H9 (cell line): Measurements from ENCODE around the gene ZNF182. TPM values are rescaled to one million over a fixed set of nuclear protein-coding genes. Genes with fewer than 3 reads are reported as not detected.
"Not testable (repeated sequence)": the region's sequence is repeated elsewhere in the genome, so short reads cannot be mapped to it uniquely, and the experiment has no call there.

ENCODE experiments used
- DNase-seq: peaks from one replicate; pipeline ENCODE4 v3.0.0-alpha.2; 2017
- H2AFZ ChIP-seq: one replicate; pipeline ENCODE4 v1.6.1; 2013; ENCODE audit warnings: mild to moderate bottlenecking, low read length, control low read depth, moderate library complexity
- H2AK5ac ChIP-seq: 2 replicates; pipeline ENCODE4 v1.6.1; 2013; ENCODE audit warnings: low read length, control low read depth, mixed read lengths; ENCODE audit not compliant: insufficient read length
- H2BK120ac ChIP-seq: one replicate; pipeline ENCODE4 v1.6.1; 2013; ENCODE audit warnings: low read depth, mild to moderate bottlenecking, low read length, control low read depth, inconsistent platforms; ENCODE audit not compliant: poor library complexity, severe bottlenecking
- H2BK12ac ChIP-seq: 2 replicates; pipeline ENCODE4 v1.6.1; 2013; ENCODE audit warnings: low read length, control low read depth, mixed read lengths, low read depth; ENCODE audit not compliant: insufficient read length
- H2BK15ac ChIP-seq: 2 replicates; pipeline ENCODE4 v1.6.1; 2013; ENCODE audit warnings: low read depth, low read length, control low read depth
- H2BK20ac ChIP-seq: one replicate; pipeline ENCODE4 v1.6.1; 2013; ENCODE audit warnings: low read depth, mild to moderate bottlenecking, low read length, control low read depth, inconsistent platforms; ENCODE audit not compliant: poor library complexity, severe bottlenecking
- H2BK5ac ChIP-seq: 2 replicates; pipeline ENCODE4 v1.6.1; 2013; ENCODE audit warnings: low read length, control low read depth, mixed read lengths; ENCODE audit not compliant: insufficient read length
- H3K14ac ChIP-seq: 2 replicates; pipeline ENCODE4 v1.6.1; 2013; ENCODE audit warnings: low read length, control low read depth; ENCODE audit not compliant: insufficient read depth
- H3K18ac ChIP-seq: 2 replicates; pipeline ENCODE4 v1.6.1; 2013; ENCODE audit warnings: low read depth, mild to moderate bottlenecking, mixed read lengths, low read length, control low read depth; ENCODE audit not compliant: insufficient read length
- H3K23ac ChIP-seq: 2 replicates; pipeline ENCODE4 v1.6.1; 2013; ENCODE audit warnings: low read length, control low read depth, mixed read lengths, low read depth; ENCODE audit not compliant: insufficient read length
- H3K23me2 ChIP-seq: 2 replicates; pipeline ENCODE4 v1.6.1; 2013; ENCODE audit warnings: low read depth, mild to moderate bottlenecking, mixed read lengths, low read length, control low read depth; ENCODE audit not compliant: insufficient read length, poor library complexity, severe bottlenecking
- H3K27ac ChIP-seq: 2 replicates; pipeline ENCODE4 v1.5.1; 2013; ENCODE audit warnings: low read length, control low read depth, mixed read lengths, low read depth; ENCODE audit not compliant: insufficient read length
- H3K27me3 ChIP-seq: 2 replicates; pipeline ENCODE4 v1.6.1; 2013; ENCODE audit warnings: low read length, control low read depth, inconsistent platforms; ENCODE audit not compliant: insufficient read depth
- H3K4ac ChIP-seq: 2 replicates; pipeline ENCODE4 v1.6.1; 2013; ENCODE audit warnings: low read depth, mild to moderate bottlenecking, control low read depth, inconsistent platforms, low read length, moderate library complexity
- H3K4me1 ChIP-seq: 2 replicates; pipeline ENCODE4 v1.6.1; 2013; ENCODE audit warnings: low read length, control low read depth, inconsistent platforms; ENCODE audit not compliant: insufficient read depth
- H3K4me2 ChIP-seq: 2 replicates; pipeline ENCODE4 v1.6.1; 2013; ENCODE audit warnings: low read length, control low read depth, mixed read lengths; ENCODE audit not compliant: insufficient read length, insufficient read depth
- H3K56ac ChIP-seq: 2 replicates; pipeline ENCODE4 v1.6.1; 2013; ENCODE audit warnings: low read depth, mild to moderate bottlenecking, mixed read lengths, low read length, control low read depth; ENCODE audit not compliant: insufficient read length
- H3K79me1 ChIP-seq: 2 replicates; pipeline ENCODE4 v1.6.1; 2013; ENCODE audit warnings: low read depth, mild to moderate bottlenecking, moderate library complexity, low read length, control low read depth, inconsistent platforms; ENCODE audit not compliant: insufficient read depth, poor library complexity, severe bottlenecking
- H3K79me2 ChIP-seq: 2 replicates; pipeline ENCODE4 v1.6.1; 2013; ENCODE audit warnings: low read length, control low read depth, inconsistent platforms; ENCODE audit not compliant: insufficient read depth
- H3K9ac ChIP-seq: 2 replicates; pipeline ENCODE4 v1.6.1; 2013; ENCODE audit warnings: low read length, control low read depth, mixed read lengths; ENCODE audit not compliant: insufficient read length; ENCODE audit errors: extremely low read depth
- H3K9me3 ChIP-seq: one replicate; pipeline ENCODE4 v1.6.1; 2013; ENCODE audit warnings: low read depth, low read length, inconsistent platforms; ENCODE audit not compliant: control insufficient read depth
- H3T11ph ChIP-seq: one replicate; pipeline ENCODE4 v1.6.1; 2013; ENCODE audit warnings: mild to moderate bottlenecking, low read length, control low read depth, inconsistent platforms
- H4K20me1 ChIP-seq: one replicate; pipeline ENCODE4 v1.6.1; 2013; ENCODE audit not compliant: control insufficient read depth, insufficient read length, insufficient read depth
- H4K5ac ChIP-seq: 2 replicates; pipeline ENCODE4 v1.6.1; 2013; ENCODE audit warnings: low read depth, mild to moderate bottlenecking, mixed read lengths, low read length, control low read depth; ENCODE audit not compliant: insufficient read length
- H4K8ac ChIP-seq: replicated peaks from 2 replicates; pipeline ENCODE4 v1.6.1; 2013; ENCODE audit warnings: low read length, control low read depth, mixed read lengths, low read depth; ENCODE audit not compliant: insufficient read length
- H4K91ac ChIP-seq: 2 replicates; pipeline ENCODE4 v1.6.1; 2013; ENCODE audit warnings: low read depth, mild to moderate bottlenecking, moderate library complexity, mixed read lengths, low read length, control low read depth; ENCODE audit not compliant: insufficient read length
- H3K27ac Mint-ChIP-seq, 3 experiments: 2 replicates in 2 of 3; 3 replicates in 1 of 3; pipeline ENCODE4 v1.8.0; 2020 to 2021; ENCODE audit warnings: mixed read lengths in 3 of 3, mild to moderate bottlenecking in 1 of 3, moderate library complexity in 1 of 3
- H3K27me3 Mint-ChIP-seq: 2 replicates; pipeline ENCODE4 v1.8.0; 2021; ENCODE audit warnings: low read depth, mild to moderate bottlenecking, moderate library complexity, mixed read lengths
- H3K36me3 Mint-ChIP-seq, 3 experiments: 2 replicates in 2 of 3; 3 replicates in 1 of 3; pipeline ENCODE4 v1.8.0; 2020 to 2021; ENCODE audit warnings: low read depth in 3 of 3, mixed read lengths in 3 of 3; ENCODE audit not compliant: insufficient read depth in 1 of 3
- H3K4me1 Mint-ChIP-seq, 2 experiments: 2 replicates each; pipeline ENCODE4 v1.8.0; 2020; ENCODE audit warnings: mixed read lengths in 2 of 2
- H3K4me3 Mint-ChIP-seq, 2 experiments: 2 replicates in 1 of 2; 3 replicates in 1 of 2; pipeline ENCODE4 v1.8.0; 2020 to 2021; ENCODE audit warnings: mild to moderate bottlenecking in 2 of 2, mixed read lengths in 2 of 2, moderate library complexity in 1 of 2
- H3K9me3 Mint-ChIP-seq, 2 experiments: 2 replicates in 1 of 2; 3 replicates in 1 of 2; pipeline ENCODE4 v1.8.0; 2020; ENCODE audit warnings: mild to moderate bottlenecking in 2 of 2, mixed read lengths in 2 of 2, moderate library complexity in 1 of 2
- CTCF ChIP-seq: fragments of 200-600 bp; sonication (generic); conservative IDR thresholded peaks from 3 replicates; pipeline ENCODE4 v1.8.0; 2021; ENCODE audit warnings: antibody characterized with exemption, mild to moderate bottlenecking
- WGBS: extraction: QIAGEN DNeasy Blood & Tissue Kit; methylation state at CpG from one replicate; pipeline ENCODE4 v1.1.7; 2013; ENCODE audit warnings: missing lambda C conversion rate, low lambda C conversion rate, mixed read lengths; ENCODE audit not compliant: insufficient read length; ENCODE audit errors: extremely low coverage; 5-methylcytosine and 5-hydroxymethylcytosine counted together
- total RNA-seq: library from RNA; stranded (reverse); gene quantifications from 2 replicates; pipeline ENCODE4 v1.2.1, GENCODE V29; 2021

Gene ZNF182
- total RNA-seq, 1 experiment from 2014 or later = 7.6 TPM

GRCh38 chrX:48028091-48028490, 24.3 kb upstream of the ZNF182 start:
- Histone ChIP-seq H2AK5ac (no peak overlapping the region), H3K9me3 (peaks cover 39% of the 10 kb centered on the region), H4K20me1 (no peaks in the 10 kb centered on the region), H3K4me1 (no peaks in the 10 kb centered on the region), H3K18ac (no peak overlapping the region), H2BK5ac (no peak overlapping the region), H3K79me2 (no peaks in the 10 kb centered on the region), H4K8ac (no peak overlapping the region), H2BK15ac (no peak overlapping the region), H3K23me2 (no peaks in the 10 kb centered on the region), H3K56ac (no peak overlapping the region), H3K79me1 (no peaks in the 10 kb centered on the region), H3K27me3 (no peaks in the 10 kb centered on the region), H2BK12ac (no peak overlapping the region), H2BK20ac (no peak overlapping the region), H3K23ac (no peak overlapping the region), H4K5ac (no peak overlapping the region), H4K91ac (no peak overlapping the region), H3K27ac (no peak overlapping the region), H3T11ph (no peak overlapping the region), H3K4ac (no peak overlapping the region), H2AFZ (no peak overlapping the region), H3K4me2 (no peak overlapping the region), H2BK120ac (no peak overlapping the region), H3K14ac (no peak overlapping the region), H3K9ac (no peak overlapping the region)
- Mint-ChIP-seq H3K27ac (no peak overlapping the region), H3K27me3 (peaks cover 2% of the 10 kb centered on the region), H3K4me1 (peaks cover 4 to 7% of the 10 kb centered on the region in 2 experiments), H3K9me3 (peaks cover 68 to 75% of the 10 kb centered on the region in 2 experiments), H3K4me3 (no peak overlapping the region; a peak in 1 of 5 replicates), H3K36me3 (peaks cover 0 to 6% (median 6%) of the 10 kb centered on the region in 3 experiments; a peak in 4 of 7 replicates)
- no peak for TF ChIP-seq CTCF
- DNase-seq = no peak
- no CpG with 5 or more reads among the region's 8 CpGs for WGBS

- H4K91ac ChIP-seq, H3K23ac ChIP-seq, H2AK5ac ChIP-seq, H3K56ac ChIP-seq, H2BK20ac ChIP-seq, H3K4me1 Mint-ChIP-seq, H2BK12ac ChIP-seq, H3K27ac Mint-ChIP-seq, H3K23me2 ChIP-seq, H3K27me3 ChIP-seq, H4K5ac ChIP-seq, H3K18ac ChIP-seq, H3K36me3 Mint-ChIP-seq, DNase-seq, H2AFZ ChIP-seq, H3K4me2 ChIP-seq, H3K14ac ChIP-seq, H3K79me1 ChIP-seq, H4K20me1 ChIP-seq, H3K4me3 Mint-ChIP-seq, H2BK15ac ChIP-seq, H3K27ac ChIP-seq, H3K27me3 Mint-ChIP-seq, H4K8ac ChIP-seq, H2BK5ac ChIP-seq, H2BK120ac ChIP-seq, H3K4me1 ChIP-seq, H3T11ph ChIP-seq, H3K9ac ChIP-seq, H3K4ac ChIP-seq, H3K79me2 ChIP-seq: not testable (repeated sequence)
- peaks cover 37% of the 10 kb centered on the region for H3K9me3 ChIP-seq
- WGBS = no CpG with 5 or more reads among the region's 4 CpGs
- H3K9me3 Mint-ChIP-seq = peaks cover 68 to 75% of the 10 kb centered on the region in 2 experiments
Measured at GRCh38 chrX:48027545-48027944, 23.8 kb upstream of the ZNF182 start.
